Hepatocyte (in vitro differentiated cells): ENCODE measurements around the gene GNG12. TPM values are rescaled to one million over a fixed set of nuclear protein-coding genes. Genes with fewer than 3 reads are reported as not detected.

Experiments used
- DNase-seq: peaks from one replicate; pipeline ENCODE4 v3.0.0-alpha.2; 2016; ENCODE audit warnings: low spot score
- H2AFZ ChIP-seq: fragments of 200-600 bp; sonication (generic); 2 replicates; pipeline ENCODE4 v1.6.0; 2016; ENCODE audit warnings: antibody characterized with exemption, mild to moderate bottlenecking
- H3K27ac ChIP-seq: fragments of 200-600 bp; sonication (generic); 2 replicates; pipeline ENCODE4 v1.5.1; 2016; ENCODE audit warnings: mild to moderate bottlenecking
- H3K27me3 ChIP-seq: fragments of 200-600 bp; sonication (generic); 2 replicates; pipeline ENCODE4 v1.6.1; 2016
- H3K36me3 ChIP-seq: fragments of 200-600 bp; sonication (generic); replicated peaks from 2 replicates; pipeline ENCODE4 v1.5.1; 2016; ENCODE audit warnings: low read depth; ENCODE audit not compliant: insufficient read depth
- H3K4me1 ChIP-seq: fragments of 200-600 bp; sonication (generic); 2 replicates; pipeline ENCODE4 v1.5.1; 2016; ENCODE audit warnings: mild to moderate bottlenecking, moderate library complexity; ENCODE audit not compliant: insufficient read depth
- H3K4me2 ChIP-seq: fragments of 200-600 bp; sonication (generic); 2 replicates; pipeline ENCODE4 v1.6.0; 2016
- H3K4me3 ChIP-seq: fragments of 200-600 bp; sonication (generic); 2 replicates; pipeline ENCODE4 v1.5.1; 2016; ENCODE audit warnings: mild to moderate bottlenecking
- H3K79me2 ChIP-seq: fragments of 200-600 bp; sonication (generic); 2 replicates; pipeline ENCODE4 v1.6.0; 2017; ENCODE audit warnings: mild to moderate bottlenecking
- H3K9me2 ChIP-seq: fragments of 200-600 bp; sonication (generic); replicated peaks from 2 replicates; pipeline ENCODE4 v1.6.0; 2017; ENCODE audit warnings: mild to moderate bottlenecking; ENCODE audit not compliant: insufficient read depth
- H3K9me3 ChIP-seq: fragments of 200-600 bp; sonication (generic); 2 replicates; pipeline ENCODE4 v1.5.1; 2016; ENCODE audit warnings: low read depth, mild to moderate bottlenecking
- H4K20me1 ChIP-seq: fragments of 200-600 bp; sonication (generic); 2 replicates; pipeline ENCODE4 v1.6.0; 2016; ENCODE audit warnings: mild to moderate bottlenecking; ENCODE audit not compliant: insufficient read depth, poor library complexity, severe bottlenecking
- EZH2 ChIP-seq: fragments of 200-600 bp; sonication (generic); IDR thresholded peaks from 2 replicates; pipeline ENCODE4 v1.6.1; 2016; ENCODE audit warnings: antibody characterized with exemption, mild to moderate bottlenecking, borderline replicate concordance
- EZH2phosphoT487 ChIP-seq: fragments of 200-600 bp; sonication (generic); IDR thresholded peaks from one replicate; pipeline ENCODE4 v1.6.1; 2018; ENCODE audit warnings: antibody characterized with exemption, mild to moderate bottlenecking, low read depth, moderate library complexity; ENCODE audit not compliant: unreplicated experiment, severe bottlenecking
- WGBS: methylation state at CpG from one replicate; pipeline ENCODE4 v1.1.6; 2016; ENCODE audit warnings: low lambda C conversion rate; ENCODE audit errors: missing lambda C conversion rate; 5-methylcytosine and 5-hydroxymethylcytosine counted together
- polyA plus RNA-seq: library from polyadenylated mRNA; unstranded; fragments of >200 nt; fragmentation: Nextera tagmentation; extraction: Ambion mirVana; gene quantifications from 2 replicates; pipeline ENCODE4 v1.2.1, GENCODE V29; 2016
- total RNA-seq: library from RNA; depleted of rRNA; stranded (reverse); fragments of >200 nt; gene quantifications from 2 replicates; pipeline ENCODE4 v1.2.3, GENCODE V29; 2014
- TF ChIP-seq, protein P1 (sequence below): fragments of 200-600 bp; sonication (generic); IDR thresholded peaks from 2 replicates; pipeline ENCODE4 v1.5.1; 2016; ENCODE audit warnings: antibody characterized with exemption, mild to moderate bottlenecking; ENCODE audit not compliant: poor library complexity

The GNG12 gene
- total and polyA plus RNA-seq, 2 experiments from 2014 or later, result 49.6 to 108 TPM

DNA sequence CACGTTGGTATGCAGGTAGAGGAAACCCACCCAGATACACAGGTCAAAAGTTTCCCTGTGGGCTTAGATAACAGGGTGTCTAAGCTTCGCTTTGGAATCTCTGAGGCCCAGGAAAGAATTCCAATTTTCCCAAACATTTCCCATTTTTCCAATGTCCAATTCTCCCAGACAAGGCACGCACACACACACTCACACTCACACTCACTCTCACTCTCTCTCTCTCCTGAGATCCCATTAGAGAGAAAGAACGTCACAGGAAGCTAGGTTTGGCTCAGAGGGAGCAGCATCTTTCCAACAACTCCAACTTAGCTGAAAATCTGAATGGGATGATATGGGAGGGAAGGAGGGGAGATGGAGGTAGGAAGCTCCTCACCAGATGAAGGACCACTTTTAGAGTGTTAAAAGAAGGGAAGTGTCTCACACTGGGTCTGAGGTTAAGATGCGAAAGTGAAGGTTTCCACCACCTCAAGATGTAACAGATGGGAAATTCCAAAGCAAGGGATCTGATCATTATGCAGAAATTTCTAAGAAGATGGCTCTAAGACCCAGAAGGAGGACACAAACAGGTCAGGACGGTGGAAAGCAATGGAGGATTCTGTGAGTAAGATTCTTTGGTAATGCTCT is 63.5 kb downstream of the GNG12 start:
- TF ChIP-seq, protein P1, sequence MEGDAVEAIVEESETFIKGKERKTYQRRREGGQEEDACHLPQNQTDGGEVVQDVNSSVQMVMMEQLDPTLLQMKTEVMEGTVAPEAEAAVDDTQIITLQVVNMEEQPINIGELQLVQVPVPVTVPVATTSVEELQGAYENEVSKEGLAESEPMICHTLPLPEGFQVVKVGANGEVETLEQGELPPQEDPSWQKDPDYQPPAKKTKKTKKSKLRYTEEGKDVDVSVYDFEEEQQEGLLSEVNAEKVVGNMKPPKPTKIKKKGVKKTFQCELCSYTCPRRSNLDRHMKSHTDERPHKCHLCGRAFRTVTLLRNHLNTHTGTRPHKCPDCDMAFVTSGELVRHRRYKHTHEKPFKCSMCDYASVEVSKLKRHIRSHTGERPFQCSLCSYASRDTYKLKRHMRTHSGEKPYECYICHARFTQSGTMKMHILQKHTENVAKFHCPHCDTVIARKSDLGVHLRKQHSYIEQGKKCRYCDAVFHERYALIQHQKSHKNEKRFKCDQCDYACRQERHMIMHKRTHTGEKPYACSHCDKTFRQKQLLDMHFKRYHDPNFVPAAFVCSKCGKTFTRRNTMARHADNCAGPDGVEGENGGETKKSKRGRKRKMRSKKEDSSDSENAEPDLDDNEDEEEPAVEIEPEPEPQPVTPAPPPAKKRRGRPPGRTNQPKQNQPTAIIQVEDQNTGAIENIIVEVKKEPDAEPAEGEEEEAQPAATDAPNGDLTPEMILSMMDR, result no peak
- Histone ChIP-seq H3K9me3 (no peaks in the 10 kb centered on the region), H3K79me2 (peaks cover 12% of the 10 kb centered on the region), H3K27me3 (no peaks in the 10 kb centered on the region), H2AFZ (no peak overlapping the region), H3K9me2 (no peaks in the 10 kb centered on the region), H3K4me3 (no peak overlapping the region), H3K4me2 (no peak overlapping the region), H3K4me1 (peaks cover 22% of the 10 kb centered on the region), H4K20me1 (no peaks in the 10 kb centered on the region), H3K27ac (no peak overlapping the region), H3K36me3 (no peaks in the 10 kb centered on the region)
- no peak for DNase-seq
- 83% methylated on average over 6 of the region's 6 CpGs for WGBS

DNA sequence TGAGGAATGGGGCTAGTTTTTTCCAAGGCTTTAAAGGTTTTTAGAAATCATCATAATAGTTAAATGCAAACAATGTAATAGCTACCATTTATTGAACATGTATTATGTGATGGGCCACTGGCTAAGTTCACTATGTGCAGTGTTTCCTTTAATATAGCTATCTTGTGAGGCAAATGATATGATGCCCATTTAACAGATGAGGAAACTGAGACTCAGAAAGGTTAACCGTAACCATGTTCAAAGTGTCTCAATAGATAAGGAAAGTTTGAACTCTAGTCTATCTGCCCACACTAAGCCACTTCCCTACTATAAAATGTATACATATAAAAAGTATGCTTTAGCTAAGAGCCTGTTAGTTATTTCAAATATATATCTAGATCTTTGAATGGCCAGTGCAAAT is 64.8 kb downstream of the GNG12 start:
- H3K9me2 ChIP-seq, result no peaks in the 10 kb centered on the region
- H4K20me1 ChIP-seq, result no peaks in the 10 kb centered on the region
- 100% methylated on average over 1 of the region's 1 CpG for WGBS
- TF ChIP-seq, protein P1, result no peak
- no peak for TF ChIP-seq EZH2phosphoT487
- no peak for TF ChIP-seq EZH2
- H3K36me3 ChIP-seq, result no peaks in the 10 kb centered on the region
- H3K27me3 ChIP-seq, result no peaks in the 10 kb centered on the region
- H3K4me2 ChIP-seq, result no peak overlapping the region
- DNase-seq, result no peak
- no peak overlapping the region for H3K27ac ChIP-seq
- no peak overlapping the region for H3K4me3 ChIP-seq
- H3K79me2 ChIP-seq, result peaks cover 12% of the 10 kb centered on the region
- H3K4me1 ChIP-seq, result peaks cover 28% of the 10 kb centered on the region
- no peak overlapping the region for H2AFZ ChIP-seq
- no peaks in the 10 kb centered on the region for H3K9me3 ChIP-seq

DNA sequence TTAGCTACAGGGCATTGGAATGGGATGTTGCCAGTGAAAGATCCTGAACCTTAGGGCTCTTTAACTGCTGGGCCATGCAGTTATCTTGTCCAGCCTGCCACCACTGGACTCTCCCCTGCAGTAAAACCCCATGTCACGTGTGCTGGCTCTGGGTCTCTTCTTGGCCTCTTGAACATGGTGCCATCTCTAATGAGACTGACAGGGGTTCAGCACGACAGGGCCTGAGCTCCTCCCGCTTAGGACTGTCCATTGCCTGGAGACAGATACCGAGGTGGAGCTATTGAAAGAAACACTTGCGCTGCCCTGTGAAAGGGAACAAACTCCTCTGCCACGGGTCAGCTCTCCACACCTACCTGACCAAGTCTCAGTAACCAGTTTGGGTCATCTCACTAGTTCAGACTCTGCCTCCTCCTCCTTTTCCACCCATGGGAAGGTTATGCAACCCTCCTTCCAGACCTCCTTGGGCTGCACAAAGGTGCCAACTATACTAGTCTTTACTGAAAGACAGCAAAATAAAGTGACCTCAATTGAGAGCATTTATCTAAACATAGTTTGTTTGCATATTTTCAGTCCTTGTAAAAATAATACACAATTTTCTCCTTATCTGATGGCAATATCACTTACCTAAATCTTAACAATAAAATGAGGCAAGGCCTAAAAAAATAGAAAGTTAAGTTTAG is 66.0 kb downstream of the GNG12 start:
- TF ChIP-seq EZH2phosphoT487, result no peak
- TF ChIP-seq, protein P1, result no peak
- TF ChIP-seq EZH2, result no peak
- Histone ChIP-seq H4K20me1 (no peaks in the 10 kb centered on the region), H3K4me2 (peak overlapping the region; percentile 65), H3K9me2 (no peaks in the 10 kb centered on the region), H3K79me2 (peaks cover 21% of the 10 kb centered on the region), H3K36me3 (no peaks in the 10 kb centered on the region), H3K4me3 (no peak overlapping the region), H3K4me1 (peaks cover 28% of the 10 kb centered on the region), H2AFZ (no peak overlapping the region), H3K27ac (peak overlapping the region; percentile 57), H3K9me3 (no peaks in the 10 kb centered on the region), H3K27me3 (no peaks in the 10 kb centered on the region)
- 88% methylated on average over 6 of the region's 6 CpGs for WGBS
- no peak for DNase-seq
